ENCODE data around the gene CDC27. TPM values are rescaled to one million over a fixed set of nuclear protein-coding genes. Genes with fewer than 3 reads are reported as not detected.

CDC27 gene, protein sequence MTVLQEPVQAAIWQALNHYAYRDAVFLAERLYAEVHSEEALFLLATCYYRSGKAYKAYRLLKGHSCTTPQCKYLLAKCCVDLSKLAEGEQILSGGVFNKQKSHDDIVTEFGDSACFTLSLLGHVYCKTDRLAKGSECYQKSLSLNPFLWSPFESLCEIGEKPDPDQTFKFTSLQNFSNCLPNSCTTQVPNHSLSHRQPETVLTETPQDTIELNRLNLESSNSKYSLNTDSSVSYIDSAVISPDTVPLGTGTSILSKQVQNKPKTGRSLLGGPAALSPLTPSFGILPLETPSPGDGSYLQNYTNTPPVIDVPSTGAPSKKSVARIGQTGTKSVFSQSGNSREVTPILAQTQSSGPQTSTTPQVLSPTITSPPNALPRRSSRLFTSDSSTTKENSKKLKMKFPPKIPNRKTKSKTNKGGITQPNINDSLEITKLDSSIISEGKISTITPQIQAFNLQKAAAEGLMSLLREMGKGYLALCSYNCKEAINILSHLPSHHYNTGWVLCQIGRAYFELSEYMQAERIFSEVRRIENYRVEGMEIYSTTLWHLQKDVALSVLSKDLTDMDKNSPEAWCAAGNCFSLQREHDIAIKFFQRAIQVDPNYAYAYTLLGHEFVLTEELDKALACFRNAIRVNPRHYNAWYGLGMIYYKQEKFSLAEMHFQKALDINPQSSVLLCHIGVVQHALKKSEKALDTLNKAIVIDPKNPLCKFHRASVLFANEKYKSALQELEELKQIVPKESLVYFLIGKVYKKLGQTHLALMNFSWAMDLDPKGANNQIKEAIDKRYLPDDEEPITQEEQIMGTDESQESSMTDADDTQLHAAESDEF
- 10 to 100 TPM; 29.8 to 76.8 (median 64.6) TPM for total RNA-seq
- 10 to 100 TPM; 20.5 to 37.8 TPM for polyA plus RNA-seq
- long read RNA-seq, donor 1, partial matches to known transcripts, result 63 of 77 reads
- long read RNA-seq, donor 1, other reads (novel, unspliced or antisense), result 14 of 77 reads
- long read RNA-seq, donor 2, result 0 reads
- long read RNA-seq, donor 3, full-length matches to known transcripts, result 5 of 11 reads
- long read RNA-seq, donor 3, partial matches to known transcripts, result 3 of 11 reads
- long read RNA-seq, donor 3, other reads (novel, unspliced or antisense), result 3 of 11 reads

DNA sequence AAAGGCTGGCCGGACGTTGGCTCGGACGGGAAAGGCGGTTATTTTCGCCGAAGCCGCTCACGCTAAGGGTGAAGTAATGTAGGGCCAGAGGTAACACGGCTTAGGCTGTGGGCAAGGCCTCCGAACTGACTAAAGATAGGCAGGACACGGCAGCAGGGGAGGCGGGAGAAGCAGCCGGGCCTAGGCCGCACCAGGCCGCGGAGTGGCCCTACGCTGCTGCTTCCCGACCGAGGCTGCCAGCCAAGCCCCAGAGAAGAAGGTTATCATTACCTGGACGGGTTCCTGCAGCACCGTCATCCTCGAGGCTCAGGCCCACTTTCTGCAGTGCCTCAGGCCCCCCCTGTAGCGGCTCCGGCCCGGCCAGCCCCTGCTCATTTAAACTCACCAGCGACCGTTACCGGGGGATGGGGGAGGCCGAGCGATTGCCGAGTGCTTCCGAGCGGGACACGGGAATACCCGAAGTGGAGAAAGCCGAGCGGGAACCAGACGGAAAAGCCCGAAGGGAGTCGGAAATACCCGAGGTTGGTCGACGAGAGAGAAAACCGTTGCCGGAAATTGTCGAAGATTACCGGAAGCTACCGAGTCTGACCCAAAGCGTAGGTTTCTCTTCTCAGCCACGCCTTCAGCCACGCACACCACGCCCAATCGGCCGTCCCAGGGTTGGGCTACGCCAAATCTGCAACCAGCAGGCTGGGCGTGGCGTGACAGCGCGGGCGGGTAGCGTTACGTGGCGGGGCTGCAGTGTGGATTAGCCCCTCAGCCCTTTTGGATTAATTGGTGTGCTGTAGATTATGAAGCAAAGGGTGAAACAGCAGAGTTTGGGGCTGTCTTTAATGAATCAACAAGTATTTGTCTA lies at the start of gene CDC27:
CDC27 (minus strand) TSS at position 420 of the 856 bp plus-strand sequence; CDS start at position 297, 123 bp downstream.
- Histone ChIP-seq H3K36me3 (no peaks in the 10 kb centered on the region), H3K27ac (peak within 1 kb of the TSS; percentile 89 to 97), H3K4me1 (ENCODE audit: insufficient read depth) (peaks cover 3% of the 10 kb centered on the region), H3K27me3 (no peaks in the 10 kb centered on the region), H3K4me3 (peak within 1 kb of the TSS; percentile 96), H3K9me3 (no peaks in the 10 kb centered on the region)
- TF ChIP-seq, protein P1, sequence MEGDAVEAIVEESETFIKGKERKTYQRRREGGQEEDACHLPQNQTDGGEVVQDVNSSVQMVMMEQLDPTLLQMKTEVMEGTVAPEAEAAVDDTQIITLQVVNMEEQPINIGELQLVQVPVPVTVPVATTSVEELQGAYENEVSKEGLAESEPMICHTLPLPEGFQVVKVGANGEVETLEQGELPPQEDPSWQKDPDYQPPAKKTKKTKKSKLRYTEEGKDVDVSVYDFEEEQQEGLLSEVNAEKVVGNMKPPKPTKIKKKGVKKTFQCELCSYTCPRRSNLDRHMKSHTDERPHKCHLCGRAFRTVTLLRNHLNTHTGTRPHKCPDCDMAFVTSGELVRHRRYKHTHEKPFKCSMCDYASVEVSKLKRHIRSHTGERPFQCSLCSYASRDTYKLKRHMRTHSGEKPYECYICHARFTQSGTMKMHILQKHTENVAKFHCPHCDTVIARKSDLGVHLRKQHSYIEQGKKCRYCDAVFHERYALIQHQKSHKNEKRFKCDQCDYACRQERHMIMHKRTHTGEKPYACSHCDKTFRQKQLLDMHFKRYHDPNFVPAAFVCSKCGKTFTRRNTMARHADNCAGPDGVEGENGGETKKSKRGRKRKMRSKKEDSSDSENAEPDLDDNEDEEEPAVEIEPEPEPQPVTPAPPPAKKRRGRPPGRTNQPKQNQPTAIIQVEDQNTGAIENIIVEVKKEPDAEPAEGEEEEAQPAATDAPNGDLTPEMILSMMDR (IDR thresholded peaks at IDR 0.05), result no peak
- TF ChIP-seq EP300 (IDR thresholded peaks at IDR 0.05), result no peak
- peak; percentile 66 for TF ChIP-seq POLR2A (IDR thresholded peaks at IDR 0.05)
- peak; percentile 100 for DNase-seq
- 0% methylated on average over 64 of the region's 64 CpGs for WGBS, 3 donors
- intact Hi-C loops (cut with DNase I), result no loop called here

DNA sequence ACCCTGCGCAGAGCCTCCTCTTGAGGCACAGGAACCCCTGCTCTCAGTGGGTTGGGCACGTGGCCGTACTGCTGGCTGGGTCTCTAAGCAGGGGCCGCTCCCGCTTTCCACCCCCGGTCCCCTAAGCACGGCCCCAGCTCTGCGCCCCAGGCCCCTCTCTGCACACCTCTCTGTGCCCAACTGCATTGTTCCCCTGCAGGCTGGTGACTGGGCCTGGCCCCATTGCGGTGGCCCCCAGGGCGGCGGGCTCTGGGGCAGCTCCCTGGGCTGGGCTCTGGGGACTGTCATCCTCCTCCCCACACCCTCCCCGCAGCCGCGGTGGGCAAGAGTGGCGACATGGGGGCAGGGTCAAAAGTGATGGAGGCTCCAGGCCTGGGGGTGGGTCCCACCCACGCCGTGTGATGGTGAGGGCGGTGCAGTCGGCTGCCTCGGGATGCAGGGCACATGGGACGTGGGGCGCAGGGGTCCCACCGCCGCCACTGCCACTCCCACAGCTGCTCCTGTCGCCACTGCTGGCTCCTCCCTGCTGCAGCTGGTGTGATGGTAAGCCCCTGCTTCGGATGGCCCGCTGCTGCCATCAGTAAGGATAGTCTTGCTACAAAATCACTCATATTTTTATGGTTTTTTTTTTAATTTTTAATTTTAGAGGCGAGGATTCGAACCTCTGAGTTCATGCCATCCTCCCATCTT lies 49.4 kb upstream of the CDC27 start:
- Histone ChIP-seq H3K36me3 (no peaks in the 10 kb centered on the region), H3K27me3 (no peaks in the 10 kb centered on the region), H3K9me3 (no peaks in the 10 kb centered on the region), H3K27ac (no peak overlapping the region), H3K4me1 (ENCODE audit: insufficient read depth) (no peaks in the 10 kb centered on the region), H3K4me3 (no peak overlapping the region)
- intact Hi-C loops (cut with DNase I), result no loop called here
- DNase-seq, result no peak
- 89 to 93% (median 89%) methylated on average over 23 to 29 of the region's 29 CpGs for WGBS, 3 donors
- TF ChIP-seq, protein P1 (IDR thresholded peaks at IDR 0.05), result no peak

DNA sequence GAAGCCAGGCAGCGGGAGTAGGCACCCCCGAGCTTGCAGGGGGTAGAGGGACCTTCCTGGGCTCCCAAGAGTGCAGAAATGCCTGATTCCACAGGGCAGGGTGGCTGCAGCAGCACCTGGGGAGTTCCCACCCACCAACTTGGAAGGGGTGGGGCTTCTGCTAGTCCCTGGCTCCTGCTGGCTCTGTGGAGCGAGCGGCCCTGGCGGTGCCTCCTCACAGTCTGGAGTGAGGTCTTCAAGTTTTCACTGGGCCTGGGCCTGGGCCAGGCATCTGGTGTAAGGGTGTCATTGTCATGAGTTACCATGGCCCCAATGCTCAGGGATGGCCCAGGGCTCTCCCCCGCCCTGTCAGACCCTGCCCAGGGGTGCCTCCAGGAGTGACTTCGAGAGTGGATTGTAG lies 48.7 kb upstream of the CDC27 start:
- Histone ChIP-seq H3K9me3 (no peaks in the 10 kb centered on the region), H3K27me3 (no peaks in the 10 kb centered on the region), H3K4me3 (no peak overlapping the region), H3K4me1 (ENCODE audit: insufficient read depth) (no peaks in the 10 kb centered on the region), H3K27ac (no peak overlapping the region), H3K36me3 (no peaks in the 10 kb centered on the region)
- intact Hi-C loops (cut with DNase I), result no loop called here
- no peak for DNase-seq
- TF ChIP-seq EP300 (IDR thresholded peaks at IDR 0.05) (no peak), POLR2A (IDR thresholded peaks at IDR 0.05) (no peak)
- TF ChIP-seq, protein P1 (IDR thresholded peaks at IDR 0.05), result no peak
- 94 to 96% (median 96%) methylated on average over 6 to 7 of the region's 7 CpGs for WGBS, 3 donors
